HG03103 (cell line): ENCODE data around the gene DGCR6L.
"Not testable (repeated sequence)": the region's sequence is repeated elsewhere in the genome, so short reads cannot be mapped to it uniquely, and the experiment has no call there.

Source experiments
- ATAC-seq: cut with Tn5 transposase; IDR thresholded peaks from one replicate; pipeline ENCODE4 v1.9.1; 2021; ENCODE audit warnings: low read depth; ENCODE audit not compliant: unreplicated experiment

The DGCR6L gene

DNA sequence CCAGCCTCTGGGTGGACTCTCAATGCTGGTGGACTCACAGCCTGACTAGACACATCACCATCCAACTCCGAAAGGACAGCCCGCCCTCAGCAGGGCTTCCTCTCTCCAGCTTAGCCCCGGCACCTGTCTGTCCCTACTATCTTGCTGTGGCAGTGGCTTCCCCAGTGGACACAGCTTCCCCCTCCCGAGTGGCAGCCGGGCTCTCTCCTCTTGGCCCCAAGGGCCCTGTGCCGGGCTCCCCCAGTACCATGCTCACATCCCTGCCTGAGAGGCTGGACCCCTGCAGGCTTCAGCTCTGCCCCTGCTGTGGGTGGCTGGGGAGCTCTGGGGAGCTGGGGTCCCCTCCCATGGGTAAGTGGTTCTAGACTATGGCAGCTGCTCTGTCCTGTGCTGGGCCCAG, 9.1 kb downstream of the DGCR6L start:
- not testable (repeated sequence) for ATAC-seq

DNA sequence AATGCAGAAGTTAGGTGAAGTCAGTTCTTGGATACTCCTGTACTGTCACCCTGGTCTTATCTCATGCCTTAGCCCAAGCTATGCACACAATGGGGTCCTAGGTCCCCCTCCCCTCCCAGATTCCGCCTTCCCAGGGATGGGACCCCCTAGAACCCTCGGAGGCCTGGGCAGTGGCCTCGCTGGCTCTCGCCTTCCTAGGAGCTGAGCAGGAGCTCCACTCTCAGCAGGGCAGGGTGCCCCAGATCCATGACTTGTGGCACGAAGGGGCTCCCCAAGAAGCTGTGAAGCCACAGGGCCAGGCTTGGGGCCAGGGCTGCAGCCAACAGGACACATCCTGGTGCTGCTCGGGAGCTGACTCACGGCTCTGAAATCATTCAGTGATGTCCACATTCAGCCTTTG, 9.7 kb downstream of the DGCR6L start:
- not testable (repeated sequence) for ATAC-seq

DNA sequence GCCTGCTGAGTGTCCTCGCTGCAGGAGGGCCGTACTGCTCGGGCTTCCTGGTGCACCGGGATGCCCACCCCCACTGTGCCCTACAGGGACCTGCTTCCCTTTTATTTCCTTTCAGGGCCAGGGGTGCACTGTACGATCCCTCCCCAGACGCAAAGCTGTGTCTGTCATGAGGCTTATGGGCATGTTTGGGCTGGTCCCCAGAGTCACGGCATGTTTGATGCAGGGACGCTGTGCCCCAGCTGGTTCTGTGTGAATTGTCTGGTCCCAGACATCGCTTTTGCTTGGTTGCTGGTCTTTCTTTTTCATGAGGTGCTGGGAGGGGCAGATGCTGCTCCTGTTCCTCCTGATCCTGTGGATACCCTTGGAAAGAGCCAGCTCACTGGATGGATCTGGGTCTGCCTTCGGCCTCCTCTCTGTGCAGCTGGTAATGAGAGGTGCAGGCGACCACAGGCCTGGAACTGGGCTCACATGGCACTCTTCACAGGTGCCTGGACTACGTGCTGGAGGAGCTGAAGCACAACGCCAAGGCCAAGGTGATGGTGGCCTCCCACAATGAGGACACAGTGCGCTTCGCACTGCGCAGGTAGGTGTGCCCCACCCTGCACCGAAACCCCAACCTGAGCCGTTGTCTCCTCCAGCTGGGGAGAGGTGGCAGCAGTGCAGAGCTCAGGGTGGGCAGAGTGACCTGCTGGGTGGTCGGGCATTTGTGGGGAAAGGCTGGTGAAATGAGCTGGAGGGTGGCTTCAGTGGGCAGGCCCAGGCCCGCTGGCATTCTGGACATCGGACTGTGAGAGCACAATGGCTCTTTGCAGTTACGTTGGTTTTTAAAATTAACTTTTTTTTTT, 10.8 kb downstream of the DGCR6L start:
- not testable (repeated sequence) for ATAC-seq

DNA sequence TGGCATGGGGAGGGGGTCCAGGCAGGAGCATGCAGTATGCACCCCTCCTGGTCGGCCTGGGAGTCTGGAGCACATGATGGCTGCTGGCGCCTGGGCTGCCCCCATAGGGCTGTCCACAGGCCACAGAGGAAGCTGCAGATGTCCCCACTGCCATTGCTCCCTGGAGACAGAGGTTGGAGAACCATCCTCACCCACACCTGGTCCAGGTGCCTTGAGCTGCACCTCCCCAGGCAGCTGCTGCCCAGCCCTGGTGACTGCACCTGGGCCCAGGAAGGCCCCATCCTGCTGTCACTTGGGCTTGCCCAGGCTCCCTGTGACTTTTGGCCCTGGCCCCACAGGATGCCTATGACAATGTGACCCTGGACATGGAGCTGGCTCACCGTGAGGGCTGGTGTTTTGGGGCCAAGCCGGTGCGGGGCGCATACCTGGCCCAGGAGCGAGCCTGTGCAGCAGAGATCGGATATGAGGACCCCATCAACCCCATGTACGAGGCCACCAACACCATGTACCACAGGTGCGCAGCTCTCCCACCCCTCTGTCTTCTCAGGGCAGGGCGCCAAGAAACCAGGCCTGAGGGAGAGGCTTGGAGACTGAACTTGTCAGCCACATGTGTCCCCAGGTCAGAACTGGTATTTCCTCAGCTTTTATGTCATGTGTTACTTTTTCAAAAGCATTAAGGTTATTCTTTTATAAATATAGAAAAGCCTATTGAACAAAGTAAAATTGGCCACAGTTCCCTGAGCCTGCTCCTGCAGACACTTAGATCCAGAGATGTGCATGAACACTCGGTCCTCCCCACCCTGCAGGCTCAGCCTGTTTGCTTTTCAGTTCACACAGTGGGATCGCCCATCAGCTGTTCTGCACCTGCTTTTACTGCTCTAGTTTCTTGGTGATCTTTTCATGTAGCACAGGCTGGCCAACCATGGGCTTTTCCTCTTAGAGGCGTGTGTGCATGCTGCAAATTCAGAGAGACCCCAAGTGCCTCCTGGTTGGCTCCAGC, 12.1 kb downstream of the DGCR6L start:
- ATAC-seq, result not testable (repeated sequence)

DNA sequence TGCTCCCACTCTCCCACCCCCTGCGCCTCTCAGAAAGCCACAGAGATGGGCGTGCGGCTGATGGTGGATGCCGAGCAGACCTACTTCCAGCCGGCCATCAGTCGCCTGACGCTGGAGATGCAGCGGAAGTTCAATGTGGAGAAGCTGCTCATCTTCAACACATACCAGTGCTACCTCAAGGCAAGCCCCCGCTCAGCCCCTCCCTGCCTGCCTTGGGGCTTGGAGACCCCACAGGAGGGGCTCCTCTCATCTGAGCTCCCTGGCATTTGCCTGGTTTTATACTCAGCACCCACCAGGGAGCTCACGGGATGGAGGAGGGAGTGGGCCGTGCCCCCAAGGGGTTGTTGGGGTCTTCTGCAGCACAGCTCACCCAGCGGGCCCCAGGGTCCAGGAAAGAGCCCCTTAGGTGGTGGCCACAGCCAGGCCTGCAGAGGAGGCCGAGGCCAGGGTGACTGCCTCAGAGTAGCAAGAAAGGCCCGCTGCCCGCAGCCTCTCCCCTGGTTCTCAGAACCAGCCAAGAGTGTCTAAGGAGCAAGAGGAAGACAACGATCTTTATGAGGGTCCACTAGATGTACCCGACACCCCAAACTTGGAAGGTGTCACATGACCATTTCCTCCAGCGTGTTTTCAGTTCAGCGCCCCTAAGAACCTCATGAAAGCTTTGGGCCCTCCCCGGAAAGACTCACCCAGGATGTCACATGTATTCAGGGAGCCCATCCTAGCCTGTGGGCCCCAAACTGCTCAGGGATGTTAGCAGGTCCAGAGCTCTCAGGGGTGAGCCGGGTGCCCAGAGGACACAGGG, 13.0 kb downstream of the DGCR6L start:
- ATAC-seq, result not testable (repeated sequence)

DNA sequence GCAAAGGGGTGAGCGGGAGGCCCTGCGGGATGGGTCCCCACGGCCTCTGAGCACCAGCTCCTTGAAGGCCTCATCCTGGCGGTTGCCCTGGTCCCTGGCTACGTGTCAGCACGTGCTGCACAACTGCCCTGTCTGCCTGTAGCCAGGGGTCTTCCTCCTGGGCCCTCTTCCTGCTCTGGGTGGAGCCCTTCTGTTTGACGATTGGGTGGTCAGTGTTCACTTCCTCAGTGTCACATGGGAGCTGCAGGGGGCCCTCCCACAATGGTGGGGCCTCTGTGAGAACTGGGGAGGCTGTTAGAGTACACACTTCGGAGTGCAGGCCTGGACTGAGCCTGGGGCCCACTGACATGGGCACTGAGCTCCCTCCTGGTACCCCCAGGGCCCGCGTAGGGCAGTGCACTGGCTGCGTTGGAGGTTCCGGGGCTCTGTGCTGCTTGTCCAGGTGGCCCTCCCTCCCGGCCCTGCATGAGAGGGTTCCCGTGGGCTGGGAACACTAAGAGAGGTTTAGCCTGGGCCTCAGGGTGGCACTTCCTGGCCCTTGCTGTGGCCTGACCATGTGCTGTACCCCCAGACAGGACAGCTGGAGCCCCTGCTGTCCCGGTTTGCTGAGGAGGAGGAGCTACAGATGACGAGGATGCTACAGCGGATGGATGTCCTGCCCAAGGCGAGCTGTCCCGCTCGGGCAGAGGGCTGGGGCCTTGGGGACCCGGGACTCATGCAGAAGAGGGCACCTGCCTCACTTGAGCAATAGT, 13.8 kb downstream of the DGCR6L start:
- no peak for ATAC-seq

DNA sequence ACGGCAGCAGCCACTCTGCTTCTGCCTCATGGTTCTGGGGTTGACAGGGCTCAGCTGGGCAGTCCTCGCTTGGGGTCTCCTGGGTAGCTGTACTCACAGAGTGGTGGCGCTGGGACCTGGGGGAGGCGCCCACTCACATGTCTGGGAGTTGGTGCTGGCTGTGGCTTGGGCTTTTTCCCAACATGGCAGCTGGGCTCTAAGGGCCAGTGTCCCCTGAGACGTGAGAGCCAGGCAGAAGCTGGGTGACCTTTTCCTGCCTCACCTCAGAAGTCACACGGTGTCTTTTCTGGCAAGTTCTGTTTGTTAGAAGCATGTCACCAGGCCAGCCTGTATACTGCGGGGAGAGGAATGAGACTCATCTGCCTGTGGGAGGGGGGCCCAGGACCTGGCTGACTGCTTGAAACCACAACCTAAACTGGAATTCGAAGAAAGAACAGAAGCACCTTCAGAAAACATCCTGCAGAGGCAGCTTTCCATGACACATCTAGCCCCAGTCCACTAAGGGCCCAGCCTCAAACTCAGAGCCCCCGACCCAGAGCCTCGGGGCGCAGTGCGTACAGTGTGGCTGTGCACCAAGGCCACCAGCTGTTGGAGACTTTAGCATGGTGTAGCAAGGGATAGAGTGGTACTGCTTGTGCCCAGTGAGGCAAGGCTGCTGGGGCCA, 14.5 kb downstream of the DGCR6L start:
- ATAC-seq, result not testable (repeated sequence)

DNA sequence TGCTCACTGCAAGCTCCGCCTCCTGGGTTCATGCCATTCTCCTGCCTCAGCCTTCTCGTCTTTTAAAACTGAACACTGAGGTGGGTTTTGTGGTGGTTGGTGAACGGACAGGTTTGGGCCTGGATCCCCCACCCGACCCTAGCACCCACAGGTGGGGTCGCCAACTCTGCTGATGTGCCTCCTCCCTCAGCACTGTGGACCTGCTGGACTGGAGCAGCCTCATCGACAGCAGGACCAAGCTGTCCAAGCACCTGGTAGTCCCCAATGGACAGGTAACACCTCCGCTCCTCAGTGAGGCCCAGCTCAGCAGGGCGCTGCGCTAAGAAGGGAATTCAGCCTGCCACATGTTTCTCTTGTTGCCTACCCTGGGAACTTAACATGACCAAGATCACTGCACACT, 15.2 kb downstream of the DGCR6L start:
- no peak for ATAC-seq

DNA sequence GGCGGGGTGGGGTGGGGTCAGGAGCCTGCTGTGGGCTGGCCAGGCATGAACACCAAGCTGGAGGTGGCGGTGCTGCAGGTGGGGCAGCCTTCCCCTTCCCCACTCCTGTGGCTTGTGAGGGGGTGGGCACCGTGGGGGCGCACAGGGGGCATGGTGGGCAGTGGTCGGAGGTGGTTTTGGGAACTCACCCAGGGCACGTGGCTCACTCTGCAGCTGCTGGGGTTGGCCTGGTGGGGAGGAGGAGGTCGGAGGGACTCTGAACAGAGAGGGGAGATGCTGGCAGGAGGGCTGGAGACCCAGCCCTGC, 16.7 kb downstream of the DGCR6L start:
- ATAC-seq, result not testable (repeated sequence)

DNA sequence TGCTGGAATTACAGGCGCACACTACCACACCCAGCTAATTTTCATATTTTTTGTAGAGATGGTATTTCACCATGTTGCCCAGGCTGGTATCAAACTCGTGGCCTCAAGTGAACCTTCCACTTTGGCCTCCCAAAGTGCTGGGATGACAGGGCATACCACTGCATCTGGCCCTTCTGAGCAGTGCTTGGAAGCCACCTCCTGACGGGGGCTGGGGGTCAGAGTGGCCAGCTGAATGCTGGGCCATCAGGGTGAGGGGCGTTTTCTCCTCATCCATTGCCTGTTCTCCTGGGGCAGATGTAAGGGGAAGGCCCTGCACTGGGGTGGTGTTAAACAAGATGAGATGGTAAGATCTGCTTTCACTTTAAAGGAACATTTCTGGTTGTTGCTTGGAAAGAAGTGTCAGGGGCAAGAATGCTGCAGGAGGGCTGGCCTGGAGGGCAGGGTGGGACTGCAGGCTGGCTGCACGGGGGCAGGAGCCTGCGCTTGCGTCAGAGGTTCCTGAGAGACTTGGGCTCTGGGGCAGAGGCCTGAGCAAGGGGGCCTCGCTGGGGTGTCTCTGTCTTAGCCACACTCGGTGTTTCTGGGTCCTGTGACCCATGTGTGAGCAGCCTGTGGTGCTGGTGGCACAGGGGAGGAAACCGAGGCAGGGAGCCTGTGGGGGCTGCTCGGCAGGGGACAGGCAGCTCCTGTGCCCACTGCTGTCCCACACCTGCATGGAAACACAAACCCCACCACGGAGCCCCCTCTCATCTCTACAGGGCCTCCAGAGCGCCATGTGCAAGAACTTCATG, 17.2 kb downstream of the DGCR6L start:
- ATAC-seq, result no peak

DNA sequence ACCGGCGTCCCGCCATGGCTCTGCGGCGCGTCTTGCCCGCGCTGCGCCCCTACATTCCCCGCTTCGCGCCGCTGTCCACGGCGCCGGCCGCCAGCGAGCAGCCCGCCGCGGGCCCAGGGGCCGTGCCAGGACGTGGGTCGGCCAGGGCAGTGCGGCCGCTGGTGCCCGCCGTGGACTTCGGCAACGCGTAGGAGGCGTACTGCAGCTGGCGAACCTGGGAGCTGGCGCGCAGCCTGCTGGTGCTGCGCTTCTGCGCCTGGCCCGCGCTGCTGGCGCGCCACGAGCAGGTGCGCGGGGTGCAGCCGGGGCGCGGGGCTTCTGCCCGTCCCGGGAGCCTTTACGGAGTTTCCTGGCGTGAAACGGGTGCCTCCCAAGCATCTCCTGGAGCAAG, 20.1 kb downstream of the DGCR6L start:
- ATAC-seq, result no peak

DNA sequence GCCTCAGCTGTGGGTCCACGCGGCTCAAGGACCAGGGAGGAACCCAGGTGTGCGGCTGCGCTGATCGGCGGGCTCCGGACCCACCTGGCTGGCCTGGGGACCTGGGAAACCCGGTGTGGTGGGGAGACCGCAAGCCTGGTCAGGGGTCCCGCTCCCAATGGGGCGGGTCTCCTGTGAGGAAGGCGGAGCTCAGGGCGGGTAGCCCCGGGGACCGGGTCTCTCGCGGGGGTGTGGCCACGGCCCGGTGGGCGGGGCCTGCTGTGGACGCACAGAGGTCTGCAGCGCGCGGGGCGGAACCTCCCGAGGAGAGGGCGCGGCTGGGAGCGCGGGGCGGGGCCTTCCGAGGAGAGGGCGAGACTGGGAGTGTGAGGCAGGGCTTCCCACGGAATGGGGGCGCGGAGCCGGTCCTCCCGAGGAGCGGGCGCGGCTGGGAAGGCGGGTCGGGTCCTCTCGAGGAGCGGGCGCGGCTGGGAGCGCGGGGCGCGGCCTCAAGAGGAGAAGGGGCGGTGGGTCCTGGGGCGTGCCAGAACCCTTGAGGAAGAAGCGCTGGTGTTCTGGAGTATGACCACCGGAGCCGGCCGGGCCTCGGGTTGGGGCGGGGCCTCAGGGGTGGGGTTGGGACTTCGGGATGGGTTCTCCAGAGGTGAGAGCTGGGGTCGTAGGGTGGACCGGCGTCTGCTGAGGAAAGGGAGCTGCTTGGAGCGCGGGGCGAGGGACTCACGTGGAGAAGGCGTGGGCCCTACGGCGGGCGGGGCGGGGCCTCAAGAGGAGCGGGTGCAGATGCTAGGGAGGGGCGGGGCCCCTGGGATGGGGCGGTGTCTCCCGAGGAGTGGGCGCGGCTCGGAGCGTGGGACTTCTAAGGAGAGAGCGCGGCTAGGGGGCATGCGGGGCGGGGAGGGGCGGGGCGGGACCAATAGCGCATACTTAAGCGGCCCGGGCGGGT, 20.8 kb downstream of the DGCR6L start:
- ATAC-seq, result no peak

DNA sequence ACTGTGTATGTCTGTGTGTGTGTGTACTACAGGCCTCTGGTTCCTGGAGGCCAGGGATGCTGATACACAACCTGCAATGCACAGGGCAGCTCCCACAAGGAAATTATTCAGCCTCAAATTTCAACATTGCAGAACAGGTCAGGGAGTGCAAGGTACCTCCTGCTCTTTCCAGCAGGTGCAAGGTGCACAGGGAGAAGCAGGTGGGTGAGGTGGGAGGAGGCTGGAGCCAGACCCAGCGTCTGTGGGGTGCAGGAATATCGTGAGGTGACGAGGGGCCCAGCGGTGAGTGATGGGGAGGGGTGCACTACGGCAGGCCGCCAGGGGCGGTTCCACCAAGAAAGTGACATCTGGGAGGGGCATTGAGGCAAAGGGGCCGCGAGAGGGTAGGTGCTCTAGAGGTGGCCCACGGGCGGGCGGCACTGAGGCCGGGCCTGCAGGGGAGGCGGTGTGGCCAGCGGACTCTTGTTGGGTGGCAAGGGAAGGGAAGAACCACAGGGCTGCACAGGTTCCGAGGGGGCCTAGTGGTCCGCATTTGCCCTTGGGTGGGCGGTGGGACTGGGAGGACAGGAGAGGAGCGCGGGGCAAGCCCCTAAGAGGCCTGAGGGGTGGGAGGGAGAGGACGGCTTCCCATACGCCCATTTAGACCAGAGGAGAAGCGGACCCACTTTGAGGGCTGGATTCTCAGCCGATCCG, 21.6 kb downstream of the DGCR6L start:
- no peak for ATAC-seq

DNA sequence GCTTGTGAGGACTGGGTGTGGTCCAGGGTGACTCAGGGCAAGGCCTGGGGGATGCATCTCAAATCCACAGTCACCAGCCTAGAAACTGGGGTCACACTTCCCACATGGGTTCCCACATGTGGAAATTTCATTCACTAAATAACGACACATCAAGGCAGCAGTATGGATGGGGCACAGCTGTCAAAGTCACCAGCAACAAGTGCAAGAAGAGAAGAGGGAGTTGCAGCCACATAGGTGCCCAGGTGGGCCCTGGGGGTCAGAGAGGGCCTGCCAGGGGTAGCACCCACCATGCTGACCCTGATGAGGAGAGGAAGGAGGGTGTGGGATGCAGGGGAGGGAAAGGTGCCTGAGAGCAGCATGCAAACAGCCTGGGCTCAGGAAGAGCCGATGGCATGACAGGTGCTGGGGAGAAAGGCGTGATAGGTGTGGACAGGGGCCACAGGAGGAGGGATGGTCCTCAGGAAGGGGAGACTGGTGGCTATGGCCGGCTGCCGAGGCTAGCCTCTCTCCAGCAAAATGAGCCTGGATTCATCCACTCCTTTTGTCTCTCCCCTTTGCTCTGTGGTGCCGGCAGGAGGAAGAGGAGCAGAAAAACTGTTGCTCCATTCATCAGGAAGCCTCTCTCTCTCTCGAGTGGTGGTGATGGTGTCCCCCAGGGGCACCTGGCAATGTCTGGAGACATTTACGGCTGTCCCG, 22.3 kb downstream of the DGCR6L start:
- no peak for ATAC-seq

DNA sequence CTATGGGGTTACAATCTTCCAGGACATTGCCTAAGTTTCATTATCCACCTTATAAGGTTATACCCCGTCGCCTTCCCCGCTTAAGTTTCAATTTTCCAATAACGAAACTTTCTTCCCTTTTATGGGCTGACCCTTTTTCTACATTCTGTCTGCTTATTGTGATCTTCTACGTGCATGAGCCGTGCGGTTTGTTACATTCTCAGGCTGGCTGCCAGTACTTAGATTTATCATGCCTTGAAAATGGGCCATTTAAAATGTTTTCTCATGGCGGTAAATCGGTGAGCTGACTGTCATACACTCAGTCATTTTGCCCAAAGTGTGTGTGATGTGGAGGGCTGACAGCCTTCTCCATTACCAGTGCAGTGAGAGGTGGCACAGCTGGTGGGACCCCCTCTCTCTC, 23.3 kb downstream of the DGCR6L start:
- no peak for ATAC-seq

DNA sequence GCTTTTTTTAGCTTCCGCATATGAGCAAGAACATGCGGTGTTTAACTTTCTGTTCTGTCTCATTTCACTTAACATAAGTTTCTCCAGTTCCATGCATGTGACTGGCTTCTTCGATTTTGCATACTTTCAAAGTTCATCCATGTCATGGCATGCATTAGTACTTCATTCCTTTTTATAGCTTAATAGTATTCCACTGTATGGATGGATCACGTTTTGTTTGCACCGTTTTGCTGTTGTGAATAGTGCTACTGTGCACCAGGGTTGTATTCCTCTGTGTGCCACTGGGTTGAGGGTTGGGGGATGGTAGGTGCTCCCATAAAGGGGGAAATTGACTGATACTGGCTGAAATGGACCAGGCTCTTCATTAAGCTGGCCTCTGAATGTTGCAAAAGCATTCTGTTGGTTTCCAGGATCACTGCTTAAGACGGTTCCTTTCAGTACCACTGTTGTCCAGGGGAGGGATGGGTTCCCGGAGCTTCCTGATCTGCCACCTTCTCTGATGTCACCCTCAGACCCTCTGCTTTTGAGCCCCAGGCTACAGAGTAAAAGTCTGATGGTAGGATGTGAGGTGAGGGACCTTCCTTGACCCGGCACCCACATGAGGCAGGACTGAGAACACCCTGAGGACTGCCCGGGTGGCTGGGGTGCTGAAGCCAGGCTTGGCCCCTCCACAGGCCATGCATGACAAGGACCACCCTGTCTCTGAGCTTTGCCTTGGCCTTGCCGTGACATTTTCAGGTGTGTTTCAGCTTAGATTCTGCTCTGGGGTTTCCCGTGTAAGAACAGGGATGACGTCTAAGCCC, 24.4 kb downstream of the DGCR6L start:
- ATAC-seq, result no peak
